NCI-H524 (cell line): ENCODE results near the gene AP1M1.

Experiments
- DNase-seq, 2 experiments: peaks; one replicate each; lab custom pipeline; 2025; lab: John Stamatoyannopoulos, UW

Gene AP1M1

DNA sequence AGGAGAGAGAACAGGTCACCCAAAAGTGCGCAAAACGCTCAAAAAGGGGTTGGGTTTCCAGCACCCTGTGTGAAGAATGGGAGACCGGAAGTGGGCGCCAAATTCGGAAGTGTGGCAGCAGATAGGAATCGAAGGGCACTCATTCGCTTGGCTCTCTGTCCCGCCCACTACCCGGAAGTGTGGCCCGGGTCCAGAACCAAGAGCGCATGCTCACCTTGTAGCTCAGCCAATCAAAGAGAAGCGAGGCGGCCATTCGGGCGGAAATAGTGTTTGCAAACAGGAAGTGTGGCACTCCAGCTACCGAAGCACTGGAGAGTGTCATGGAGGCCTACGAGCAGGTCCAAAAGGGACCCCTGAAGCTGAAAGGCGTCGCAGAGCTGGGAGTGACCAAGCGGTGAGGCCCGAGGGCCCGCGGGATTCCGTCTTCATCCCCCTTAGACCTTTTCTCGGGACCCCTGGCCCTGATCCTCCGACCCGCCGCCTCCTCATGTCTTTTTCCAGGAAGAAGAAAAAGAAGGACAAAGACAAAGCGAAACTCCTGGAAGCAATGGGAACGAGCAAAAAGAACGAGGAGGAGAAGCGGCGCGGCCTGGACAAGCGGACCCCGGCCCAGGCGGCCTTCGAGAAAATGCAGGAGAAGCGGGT lies 12.5 kb upstream of the AP1M1 start, which contains the start of gene FAM32A:
TSS of gene FAM32A (plus strand) at position 288 of the 645 bp plus-strand sequence. CDS start at position 321, 33 bp downstream.
- peak; percentile 99 to 100 for DNase-seq

DNA sequence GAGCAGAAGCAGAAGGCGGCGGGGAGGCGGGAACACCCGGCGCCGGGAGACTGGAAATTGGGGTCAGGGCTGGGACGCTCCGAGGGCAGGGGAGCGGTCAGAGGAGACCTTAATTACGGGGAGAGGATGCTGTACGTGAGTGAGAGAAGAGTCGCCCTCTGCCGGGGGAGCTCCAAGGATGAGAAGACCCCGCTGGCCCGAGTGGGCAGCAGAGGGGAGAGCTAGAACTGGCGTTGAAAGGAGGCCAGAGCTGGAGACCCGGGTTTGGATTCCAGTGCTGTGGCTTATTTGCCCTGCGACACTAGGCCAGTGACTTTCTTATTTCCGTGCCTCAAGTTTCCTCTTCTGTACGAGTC lies 12.0 kb upstream of the AP1M1 start:
- peak; percentile 36 to 65 for DNase-seq

DNA sequence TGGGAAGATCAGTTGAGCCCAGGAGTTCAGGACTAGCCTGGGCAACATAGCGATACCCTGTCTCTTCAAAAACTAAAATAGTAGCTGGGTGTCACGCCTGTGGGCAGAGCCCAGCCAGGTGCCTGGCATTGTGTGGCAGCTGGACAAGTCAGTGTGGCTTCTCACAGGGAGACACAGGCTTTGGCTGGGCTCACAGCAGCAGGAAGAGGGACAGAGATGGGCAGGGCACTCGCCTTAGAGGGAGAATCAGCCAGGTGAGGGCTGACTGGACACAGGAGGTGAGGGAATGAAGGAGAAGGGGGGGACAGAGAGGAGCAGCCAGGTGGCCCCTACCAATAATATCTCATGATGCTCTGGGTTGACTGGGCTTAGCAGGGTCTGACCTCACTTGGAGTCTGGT lies 9.2 kb upstream of the AP1M1 start:
- DNase-seq: no peak

DNA sequence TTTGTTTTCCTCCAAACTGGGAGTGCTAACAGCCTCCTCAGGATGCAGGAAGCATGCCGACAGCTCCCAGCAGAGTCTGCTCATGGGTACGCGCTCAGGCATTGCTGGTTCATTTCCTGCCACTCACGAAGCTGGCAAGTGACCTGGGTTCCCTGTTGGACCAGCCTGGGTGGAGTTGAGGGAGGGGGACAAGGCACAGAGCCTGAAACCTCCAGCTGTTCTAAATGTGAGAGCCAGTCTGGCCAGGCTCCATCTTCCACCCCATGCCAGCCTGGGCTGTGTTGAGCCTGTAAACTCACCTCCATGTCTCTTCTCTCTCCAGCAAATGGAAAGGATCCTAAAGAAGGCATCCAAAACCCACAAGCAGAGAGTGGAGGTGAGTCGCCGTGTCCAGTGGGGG lies 7.5 kb upstream of the AP1M1 start:
- DNase-seq: no peak

DNA sequence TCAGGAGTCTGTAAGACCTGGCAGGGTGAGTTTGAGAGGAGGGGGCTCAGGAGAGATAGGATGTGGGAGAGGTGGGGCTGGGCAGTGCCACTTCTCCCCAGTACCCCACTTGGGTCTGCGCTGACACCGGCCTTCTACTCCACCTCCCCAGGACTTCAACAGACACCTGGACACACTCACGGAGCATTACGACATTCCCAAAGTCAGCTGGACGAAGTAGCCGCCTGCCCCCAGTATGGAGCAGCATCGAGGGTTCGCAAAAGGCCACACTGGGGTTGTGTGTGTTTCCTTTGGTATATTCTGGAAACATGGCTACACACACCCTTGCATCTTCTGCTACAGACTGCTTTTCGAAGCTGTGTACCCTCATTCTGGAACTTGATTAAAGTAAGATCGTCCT lies 7.0 kb upstream of the AP1M1 start:
- DNase-seq: no peak

DNA sequence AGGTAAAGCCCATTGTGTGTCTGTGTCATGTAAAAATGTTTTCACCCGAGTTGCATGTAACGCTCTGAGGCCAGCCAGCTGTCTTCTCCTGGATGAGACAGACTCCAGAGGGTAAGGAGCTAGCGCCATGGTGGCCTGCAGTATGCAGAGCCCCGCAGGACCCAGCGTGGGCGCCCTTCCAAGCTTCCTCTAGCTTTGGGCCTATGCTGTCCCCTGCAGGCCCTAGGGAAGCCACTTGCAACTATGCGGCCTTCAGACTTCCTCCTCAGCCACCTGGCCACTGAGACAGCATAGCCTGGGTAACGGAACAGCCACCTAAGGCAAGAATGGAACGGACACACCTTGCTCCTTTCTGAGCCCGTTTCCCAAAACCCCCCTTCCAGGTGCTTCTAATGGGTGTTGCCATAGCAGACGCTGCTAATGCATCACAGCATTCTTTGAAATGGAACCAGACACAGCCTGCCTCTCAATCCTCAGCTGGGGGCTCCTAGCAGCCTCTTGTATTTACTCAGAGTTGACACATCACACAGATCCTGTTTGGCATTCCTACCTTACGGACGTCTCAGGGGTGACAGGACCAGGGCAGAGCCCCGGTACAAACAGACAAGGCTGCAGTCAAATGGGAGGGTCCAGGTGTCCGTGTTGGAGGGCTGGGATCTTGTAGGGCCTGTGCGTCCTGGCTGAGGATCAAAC lies 6.3 kb upstream of the AP1M1 start:
- no peak for DNase-seq

DNA sequence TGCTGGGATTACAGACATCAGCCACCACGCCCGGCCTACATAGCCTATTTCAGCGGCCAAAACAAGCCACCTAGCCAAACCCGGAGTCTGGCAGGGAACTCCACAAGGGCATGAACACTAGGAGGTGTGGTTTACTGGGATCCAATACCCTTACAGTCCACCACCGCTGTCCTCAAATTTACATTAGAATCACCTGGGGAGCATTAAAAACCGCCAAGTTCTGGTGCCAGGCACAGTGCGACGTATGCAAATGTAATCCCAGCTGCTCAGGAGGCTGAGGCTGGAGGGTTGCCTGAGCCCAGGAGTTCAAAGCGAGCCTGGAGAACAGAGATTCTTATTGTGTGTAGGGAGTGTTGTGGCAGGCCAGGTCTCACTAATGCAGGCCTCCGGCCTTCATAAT lies 4.2 kb upstream of the AP1M1 start:
- DNase-seq: no peak

DNA sequence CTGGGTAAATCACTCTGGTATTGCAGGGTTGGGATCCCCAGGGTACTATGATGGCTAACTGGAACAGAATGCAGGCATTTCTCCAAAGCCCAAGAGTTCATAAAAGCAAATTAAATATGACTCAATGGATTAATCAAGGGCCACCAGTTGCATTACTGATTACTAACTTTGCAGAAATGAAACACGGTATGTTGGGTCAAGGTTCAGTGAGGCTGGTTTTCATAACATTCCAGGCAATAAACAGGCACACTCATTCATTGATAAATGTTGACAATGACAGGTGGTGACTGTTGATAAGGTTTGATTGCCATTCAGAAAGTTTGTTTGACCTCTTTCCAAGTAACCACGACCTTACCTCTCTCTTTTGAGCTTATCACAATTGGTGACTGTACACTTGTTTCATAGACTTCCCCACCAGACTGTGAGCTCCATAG lies 506 bp upstream of the AP1M1 start:
- no peak for DNase-seq

DNA sequence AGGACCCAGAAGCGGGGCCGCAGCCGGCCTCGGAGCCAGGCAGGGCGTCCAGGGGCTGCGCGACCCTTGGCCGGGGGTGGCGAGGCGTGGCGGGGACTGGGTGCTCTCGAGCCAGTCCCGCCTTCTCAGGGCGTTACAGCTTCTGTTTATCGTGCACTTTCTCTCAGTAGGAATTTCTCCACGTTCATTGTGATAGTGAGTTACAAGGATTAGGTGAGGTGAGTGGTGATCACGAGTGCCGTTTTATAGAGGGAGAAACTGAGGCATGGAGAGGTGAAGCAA lies 600 bp downstream of the AP1M1 start:
- DNase-seq: no peak

DNA sequence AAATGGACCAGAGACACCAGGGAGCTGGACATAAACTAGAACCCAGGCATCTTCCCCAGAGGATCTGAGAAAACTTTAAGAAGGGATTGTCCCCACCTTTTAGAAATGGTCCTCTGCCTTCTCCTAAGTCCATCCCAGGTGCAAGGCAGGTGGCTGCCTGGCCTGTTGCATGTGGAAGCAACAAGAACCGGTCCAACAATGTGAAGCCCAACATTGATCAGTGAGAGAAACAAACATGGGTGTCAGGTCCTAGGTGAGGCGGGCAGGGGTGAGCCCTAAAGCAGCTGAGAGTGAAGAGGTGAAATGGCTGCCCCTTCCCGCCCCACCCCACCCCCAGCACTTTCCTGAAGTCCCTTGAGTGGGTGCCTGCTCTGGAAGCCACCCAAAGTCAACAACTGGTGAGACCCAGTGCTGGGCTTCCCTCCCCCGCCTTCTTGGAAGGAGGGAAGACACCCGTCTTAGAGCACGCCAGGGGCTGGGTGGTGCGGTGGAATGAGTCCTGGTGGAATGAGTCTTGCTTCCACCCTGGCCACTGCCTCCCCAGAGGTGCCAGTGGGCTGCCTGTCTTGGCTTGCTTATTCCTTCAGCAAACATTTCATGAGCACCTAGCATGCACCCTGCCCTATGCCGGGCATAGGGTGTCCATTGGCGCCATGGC lies 1.7 kb downstream of the AP1M1 start:
- no peak for DNase-seq

DNA sequence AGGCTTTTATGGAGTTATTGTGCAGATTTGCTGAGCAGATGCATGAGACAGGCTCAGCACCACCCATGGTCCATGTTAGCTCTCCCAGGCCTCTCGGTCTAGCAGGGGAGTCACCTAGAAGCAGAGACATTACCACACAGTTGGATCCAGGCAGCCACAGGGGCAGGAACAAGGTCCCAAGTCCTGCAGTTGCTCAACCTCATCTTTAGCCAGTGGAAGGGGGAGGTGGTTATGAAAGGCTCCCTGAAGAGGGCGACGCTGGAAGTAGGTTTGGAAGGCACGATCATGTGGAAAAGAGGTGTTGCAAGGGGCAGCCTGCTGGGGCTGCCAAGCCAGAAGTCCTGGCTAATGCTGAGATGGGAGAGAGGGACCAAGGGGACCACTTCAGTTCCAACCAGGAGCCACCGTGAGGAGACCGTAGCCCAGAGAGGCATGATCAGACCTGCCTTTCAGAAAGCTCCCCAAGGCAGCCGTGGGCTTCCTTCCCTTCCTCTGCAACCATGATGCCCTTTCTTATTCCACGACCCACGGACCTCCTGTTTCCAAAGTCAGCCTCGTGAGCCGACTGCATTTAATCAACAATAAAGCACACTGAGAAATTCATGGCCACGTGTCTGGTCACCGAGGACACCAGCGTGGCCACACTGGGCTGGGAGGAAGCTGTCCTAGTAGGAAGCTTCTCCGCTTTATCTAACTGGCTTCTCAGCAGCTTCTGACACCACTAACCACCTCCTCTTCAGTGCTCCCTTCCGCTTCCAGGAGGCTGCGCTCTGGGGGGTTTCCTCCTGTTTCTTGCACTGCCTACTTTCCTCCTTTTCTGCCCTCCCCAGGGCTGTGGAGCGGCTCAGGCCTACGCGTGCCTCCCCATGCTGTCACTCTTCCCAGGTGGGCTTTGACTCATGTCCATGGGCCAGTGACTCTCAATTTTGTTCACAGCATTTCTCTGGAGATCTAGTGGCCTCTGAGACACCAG lies 2.6 kb downstream of the AP1M1 start:
- no peak for DNase-seq

DNA sequence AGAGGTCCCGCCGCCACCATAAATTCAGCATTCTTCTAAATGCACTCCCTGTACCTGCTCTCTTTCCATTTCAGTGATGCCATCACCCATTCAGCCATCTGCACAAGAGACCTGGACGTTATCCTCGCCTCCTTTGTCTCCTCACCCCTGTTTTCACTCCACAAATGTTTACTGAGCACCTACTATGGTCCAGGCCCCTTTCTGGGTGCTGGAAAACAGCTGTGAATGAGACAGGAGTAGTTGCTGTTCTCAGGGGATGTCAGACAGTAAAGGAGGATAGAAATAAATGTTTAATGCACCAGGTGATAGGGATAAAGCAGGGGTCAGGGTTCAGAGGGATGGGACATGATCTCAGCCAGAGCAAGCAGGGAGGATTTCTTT lies 3.3 kb downstream of the AP1M1 start:
- no peak for DNase-seq

DNA sequence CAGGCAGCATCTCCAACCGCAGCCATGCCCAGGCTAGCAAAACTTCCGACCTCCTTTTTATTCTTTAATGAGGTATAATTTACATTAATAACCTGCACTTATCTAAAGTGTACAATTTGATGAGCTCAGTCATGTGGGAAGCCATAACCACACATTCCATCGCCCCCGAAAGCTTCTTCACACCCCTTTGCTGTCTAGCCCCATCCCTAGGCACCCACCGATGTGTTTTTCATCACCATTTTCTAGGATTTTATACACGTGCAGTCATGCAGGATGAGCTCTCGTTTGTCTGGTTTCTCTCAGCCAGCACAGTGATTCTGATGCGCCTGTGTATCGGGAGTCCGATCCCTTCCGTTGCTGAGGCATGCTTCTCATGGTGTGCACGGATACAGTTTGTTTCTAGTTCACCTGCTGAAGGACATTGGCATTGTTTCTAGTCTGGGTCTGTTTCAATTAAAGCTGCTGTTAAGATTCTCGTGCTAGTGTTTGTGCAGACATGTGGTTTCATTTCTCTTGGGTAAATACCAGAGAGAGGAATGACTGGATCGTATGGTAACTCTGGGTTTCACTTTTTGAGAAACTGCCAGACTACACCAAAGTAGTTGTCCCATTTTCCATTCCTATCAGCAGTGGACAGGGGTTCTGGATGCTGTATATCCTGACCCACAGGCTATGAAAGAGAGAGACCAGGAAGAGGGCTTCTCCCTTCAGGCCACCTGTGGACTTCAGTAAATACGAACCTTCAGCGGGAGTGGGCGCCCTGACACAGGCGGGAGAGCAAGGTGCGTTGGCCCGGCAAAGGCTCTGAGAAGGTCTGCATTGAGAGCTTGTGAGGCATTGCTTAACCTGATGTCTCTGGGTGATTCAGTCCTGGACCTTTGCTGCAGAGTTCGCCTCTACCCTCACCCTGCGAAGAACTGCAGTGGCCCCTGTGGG lies 4.9 kb downstream of the AP1M1 start:
- DNase-seq: no peak

DNA sequence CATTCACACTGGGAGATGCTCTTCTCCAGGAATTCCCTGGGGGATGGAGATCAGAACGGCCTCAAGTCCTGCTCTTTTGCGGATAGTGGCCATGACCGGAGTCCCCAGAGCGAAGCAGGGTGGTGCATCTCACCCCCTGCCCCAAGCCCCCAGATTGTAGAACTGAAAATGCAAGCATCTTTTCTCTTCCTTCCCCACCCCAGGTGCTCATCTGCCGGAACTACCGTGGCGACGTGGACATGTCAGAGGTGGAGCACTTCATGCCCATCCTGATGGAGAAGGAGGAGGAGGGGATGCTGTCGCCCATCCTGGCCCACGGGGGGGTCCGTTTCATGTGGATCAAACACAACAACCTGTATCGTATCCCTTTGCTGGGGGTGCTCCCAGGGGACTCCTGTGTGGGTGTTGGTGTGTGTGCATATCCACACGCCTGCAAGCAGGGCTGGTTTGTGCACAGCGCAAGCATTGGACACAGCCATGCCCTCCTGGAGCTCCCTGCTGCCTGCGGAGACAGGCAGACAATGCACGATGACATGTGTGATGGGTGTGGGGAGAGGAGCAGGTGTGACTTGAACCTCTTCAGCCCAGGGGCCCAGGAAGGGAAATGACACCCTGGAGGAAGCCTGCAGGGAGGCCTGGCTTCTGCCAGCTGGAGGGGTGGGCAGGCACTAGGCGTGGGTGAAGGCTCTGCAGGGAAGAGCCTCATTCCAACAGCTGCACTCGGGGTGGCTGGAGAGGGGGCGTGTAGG lies 5.7 kb downstream of the AP1M1 start:
- no peak for DNase-seq

DNA sequence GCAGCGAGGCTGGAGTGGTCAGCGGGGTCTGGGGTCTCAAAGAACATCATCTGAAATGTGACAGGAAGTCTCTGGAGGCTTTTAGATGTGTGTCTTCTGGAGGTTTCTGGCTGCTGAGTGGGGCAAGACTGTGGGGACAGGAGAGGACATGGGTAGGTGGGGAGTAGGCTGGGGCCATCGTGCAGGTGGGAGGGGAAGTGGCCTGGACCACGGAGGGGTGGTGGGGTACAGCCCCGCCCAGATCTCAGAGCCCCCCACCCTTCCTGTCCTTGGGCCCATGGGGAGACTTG lies 6.2 kb downstream of the AP1M1 start:
- no peak for DNase-seq

DNA sequence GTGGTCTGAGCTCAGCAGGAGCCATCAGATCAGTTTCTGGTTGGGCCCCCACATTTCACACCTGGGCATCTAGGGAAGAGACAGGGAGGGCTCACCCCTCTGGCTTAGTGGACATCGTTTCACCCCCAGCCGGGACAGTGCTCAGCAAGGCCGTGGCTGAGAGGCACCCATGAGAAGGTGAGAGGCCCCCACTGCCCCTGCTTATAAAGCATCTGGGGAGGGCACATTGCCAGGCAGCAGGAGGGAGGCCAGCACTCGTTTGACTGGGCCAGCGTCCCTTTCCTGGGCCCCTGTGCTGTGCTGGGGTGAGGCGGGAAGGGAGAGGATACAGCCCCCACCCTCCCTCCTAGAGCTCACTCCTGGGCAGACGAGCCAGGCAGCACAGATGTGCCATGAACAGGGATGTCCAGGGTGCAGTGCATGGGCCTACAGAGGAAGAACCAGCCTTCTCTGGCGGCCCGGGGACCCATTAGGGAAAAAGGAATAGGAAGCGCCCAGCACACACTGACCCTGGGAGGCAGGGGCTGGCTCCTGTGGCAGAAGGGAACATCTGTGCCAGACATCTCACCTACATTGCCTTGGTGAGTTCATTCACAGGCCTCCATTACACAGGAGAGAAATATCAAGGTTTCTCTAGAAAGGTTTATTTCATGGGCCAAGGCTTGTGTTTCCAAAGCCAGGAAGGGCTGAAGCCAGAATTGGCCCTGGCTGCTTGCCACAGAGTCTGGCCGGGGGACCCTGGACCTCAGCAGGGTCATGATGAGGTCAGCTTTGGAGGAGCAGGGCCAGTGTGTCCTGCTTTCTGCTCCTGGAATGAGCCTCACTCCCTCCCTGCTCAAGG lies 7.7 kb downstream of the AP1M1 start:
- DNase-seq: no peak

DNA sequence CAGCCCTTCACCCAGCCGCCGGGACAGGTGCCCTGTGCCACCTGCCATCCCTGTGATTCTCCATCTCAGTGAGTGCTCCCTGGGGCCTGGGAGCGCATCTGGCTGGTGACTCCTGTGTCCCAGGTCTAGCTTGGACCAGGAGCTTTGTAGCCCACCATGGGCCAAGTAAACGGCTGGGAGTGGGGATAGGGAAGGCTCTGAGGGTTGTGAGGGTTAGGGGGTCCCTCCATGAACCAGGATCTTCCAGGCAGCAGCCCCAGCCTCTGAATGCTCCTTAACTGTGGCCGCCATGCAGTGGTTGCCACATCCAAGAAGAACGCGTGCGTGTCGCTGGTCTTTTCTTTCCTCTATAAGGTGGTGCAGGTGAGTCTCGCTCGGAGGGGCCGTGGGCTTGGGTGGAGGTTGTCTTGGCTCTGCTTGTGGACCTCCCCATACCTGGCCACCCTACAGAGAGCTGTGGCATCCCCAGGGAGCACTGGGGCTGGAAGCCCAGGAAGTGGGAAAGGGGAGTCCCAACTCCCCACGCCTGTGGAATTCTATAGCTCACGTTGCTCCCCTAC lies 8.4 kb downstream of the AP1M1 start:
- DNase-seq: no peak

DNA sequence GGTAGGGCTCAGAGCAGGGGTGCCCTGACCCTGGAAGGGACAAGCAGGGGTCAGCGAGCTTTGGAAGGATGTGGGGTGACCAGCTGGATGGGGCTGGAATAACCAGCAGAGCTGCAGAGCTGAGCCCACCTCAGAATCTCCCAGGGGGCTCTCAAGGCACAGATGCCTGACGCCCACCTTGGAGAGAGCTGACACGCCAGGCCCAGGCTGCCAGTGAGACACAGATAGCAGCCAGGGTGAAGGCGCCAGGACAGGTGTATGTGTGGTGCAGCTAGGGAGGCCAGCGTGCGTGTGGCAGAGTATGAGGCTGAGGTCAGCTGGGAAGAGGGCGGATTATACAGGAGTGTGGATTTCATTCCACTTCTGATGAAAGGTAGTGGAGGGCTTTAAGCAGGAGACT lies 8.9 kb downstream of the AP1M1 start:
- no peak for DNase-seq

DNA sequence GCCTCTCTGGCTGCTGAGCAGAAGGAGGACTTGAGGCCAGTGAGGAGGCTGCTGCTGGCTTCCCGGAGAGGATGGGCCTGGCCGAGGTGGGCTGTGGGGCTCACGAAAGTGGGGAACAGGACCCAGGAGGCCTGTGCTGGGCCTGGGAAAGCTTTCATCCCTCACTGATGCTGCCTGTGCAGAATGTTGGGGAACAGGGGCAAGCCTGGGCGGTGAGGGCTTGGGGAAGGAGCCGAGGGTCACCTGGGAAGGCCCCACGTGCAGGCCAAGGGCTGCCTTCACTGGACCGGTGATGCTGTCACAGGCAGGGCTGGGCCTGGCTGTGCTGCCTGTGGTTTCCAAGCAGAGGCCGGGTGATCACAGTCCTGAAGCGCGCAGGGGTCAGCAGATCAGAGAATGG lies 9.4 kb downstream of the AP1M1 start:
- DNase-seq: no peak
